Thoracic aorta (tissue), 2 donors: ENCODE data around the gene UNC119B. TPM values are rescaled to one million over a fixed set of nuclear protein-coding genes. Genes with fewer than 3 reads are reported as not detected.

Experiments
- ATAC-seq: fragments of 150-250 bp; one replicate; pipeline ENCODE4 v1.8.0; 2017; ENCODE audit warnings: low read depth; ENCODE audit not compliant: insufficient number of reproducible peaks, low FRiP score
- DNase-seq: peaks from one replicate; pipeline ENCODE4 v3.0.0-alpha.2; 2020; ENCODE audit warnings: low spot score
- H3K27ac ChIP-seq, 2 donors: fragments of 200-600 bp; sonication (generic); 1 replicate in 1 of 2; 2 replicates in 1 of 2; pipeline ENCODE4 v1.5.1; 2016; ENCODE audit warnings: mild to moderate bottlenecking in 2 of 2, moderate library complexity in 2 of 2
- H3K27me3 ChIP-seq: fragments of 200-600 bp; sonication (generic); replicated peaks from 2 replicates; pipeline ENCODE4 v1.6.0; 2016; ENCODE audit warnings: mild to moderate bottlenecking; ENCODE audit not compliant: insufficient read depth
- H3K36me3 ChIP-seq: fragments of 200-600 bp; sonication (generic); one replicate; pipeline ENCODE4 v1.5.1; 2016
- H3K4me1 ChIP-seq, 2 donors: fragments of 200-600 bp; sonication (generic); 1 replicate in 1 of 2; 2 replicates in 1 of 2; pipeline versions ENCODE4 v1.5.1 to v1.6.0; 2016; ENCODE audit warnings: low read depth in 2 of 2, mild to moderate bottlenecking in 1 of 2; ENCODE audit not compliant: control insufficient read depth in 1 of 2
- H3K4me3 ChIP-seq: fragments of 200-600 bp; sonication (generic); 2 replicates; pipeline ENCODE4 v1.5.1; 2016; ENCODE audit warnings: mild to moderate bottlenecking
- H3K9me3 ChIP-seq: fragments of 200-600 bp; sonication (generic); 2 replicates; pipeline ENCODE4 v1.5.1; 2016
- total RNA-seq, 2 donors: library from RNA; depleted of rRNA; stranded (reverse); fragments of >200 nt; gene quantifications; one replicate each; pipeline versions ENCODE4 v1.1.0 to v1.2.3, GENCODE V29; 2016
- TF ChIP-seq, protein P1 (sequence below): fragments of 200-600 bp; sonication (generic); IDR thresholded peaks from one replicate; pipeline ENCODE4 v1.5.1; 2019; ENCODE audit warnings: antibody characterized with exemption

UNC119B gene
- total RNA-seq, 2 donors from 2014 or later: 26.0 to 26.8 TPM

GRCh38 chr12:120722784-120723183 lies 12.5 kb downstream of the UNC119B start:
- H3K4me3 ChIP-seq: no peak overlapping the region
- H3K9me3 ChIP-seq: no peaks in the 10 kb centered on the region
- H3K36me3 ChIP-seq: peaks cover 32% of the 10 kb centered on the region
- DNase-seq (no peak), ATAC-seq (no peak)
- peaks cover 10 to 17% of the 10 kb centered on the region in 2 donors for H3K4me1 ChIP-seq
- no peaks in the 10 kb centered on the region for H3K27me3 ChIP-seq
- no peak overlapping the region for H3K27ac ChIP-seq
- TF ChIP-seq, protein P1, sequence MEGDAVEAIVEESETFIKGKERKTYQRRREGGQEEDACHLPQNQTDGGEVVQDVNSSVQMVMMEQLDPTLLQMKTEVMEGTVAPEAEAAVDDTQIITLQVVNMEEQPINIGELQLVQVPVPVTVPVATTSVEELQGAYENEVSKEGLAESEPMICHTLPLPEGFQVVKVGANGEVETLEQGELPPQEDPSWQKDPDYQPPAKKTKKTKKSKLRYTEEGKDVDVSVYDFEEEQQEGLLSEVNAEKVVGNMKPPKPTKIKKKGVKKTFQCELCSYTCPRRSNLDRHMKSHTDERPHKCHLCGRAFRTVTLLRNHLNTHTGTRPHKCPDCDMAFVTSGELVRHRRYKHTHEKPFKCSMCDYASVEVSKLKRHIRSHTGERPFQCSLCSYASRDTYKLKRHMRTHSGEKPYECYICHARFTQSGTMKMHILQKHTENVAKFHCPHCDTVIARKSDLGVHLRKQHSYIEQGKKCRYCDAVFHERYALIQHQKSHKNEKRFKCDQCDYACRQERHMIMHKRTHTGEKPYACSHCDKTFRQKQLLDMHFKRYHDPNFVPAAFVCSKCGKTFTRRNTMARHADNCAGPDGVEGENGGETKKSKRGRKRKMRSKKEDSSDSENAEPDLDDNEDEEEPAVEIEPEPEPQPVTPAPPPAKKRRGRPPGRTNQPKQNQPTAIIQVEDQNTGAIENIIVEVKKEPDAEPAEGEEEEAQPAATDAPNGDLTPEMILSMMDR: no peak

GRCh38 chr12:120724720-120725119 lies 14.5 kb downstream of the UNC119B start:
- Histone ChIP-seq H3K36me3 (peaks cover 20% of the 10 kb centered on the region), H3K27ac (no peak overlapping the region), H3K27me3 (no peaks in the 10 kb centered on the region), H3K4me1 (peaks cover 10 to 17% of the 10 kb centered on the region in 2 donors), H3K9me3 (no peaks in the 10 kb centered on the region), H3K4me3 (no peak overlapping the region)
- no peak for DNase-seq
- TF ChIP-seq, protein P1: no peak
- ATAC-seq: no peak

- Histone ChIP-seq H3K4me3 (peak overlapping the region; percentile 85), H3K4me1 (peaks cover 10 to 17% of the 10 kb centered on the region in 2 donors), H3K36me3 (peaks cover 15% of the 10 kb centered on the region), H3K27ac (peak overlapping the region in 1 of 2 donors; percentile 41), H3K27me3 (no peaks in the 10 kb centered on the region), H3K9me3 (no peaks in the 10 kb centered on the region)
- ATAC-seq: no peak
- TF ChIP-seq, protein P1: no peak
- DNase-seq: no peak
Observed at GRCh38 chr12:120725151-120725658, 14.9 kb downstream of the UNC119B start.

DNA sequence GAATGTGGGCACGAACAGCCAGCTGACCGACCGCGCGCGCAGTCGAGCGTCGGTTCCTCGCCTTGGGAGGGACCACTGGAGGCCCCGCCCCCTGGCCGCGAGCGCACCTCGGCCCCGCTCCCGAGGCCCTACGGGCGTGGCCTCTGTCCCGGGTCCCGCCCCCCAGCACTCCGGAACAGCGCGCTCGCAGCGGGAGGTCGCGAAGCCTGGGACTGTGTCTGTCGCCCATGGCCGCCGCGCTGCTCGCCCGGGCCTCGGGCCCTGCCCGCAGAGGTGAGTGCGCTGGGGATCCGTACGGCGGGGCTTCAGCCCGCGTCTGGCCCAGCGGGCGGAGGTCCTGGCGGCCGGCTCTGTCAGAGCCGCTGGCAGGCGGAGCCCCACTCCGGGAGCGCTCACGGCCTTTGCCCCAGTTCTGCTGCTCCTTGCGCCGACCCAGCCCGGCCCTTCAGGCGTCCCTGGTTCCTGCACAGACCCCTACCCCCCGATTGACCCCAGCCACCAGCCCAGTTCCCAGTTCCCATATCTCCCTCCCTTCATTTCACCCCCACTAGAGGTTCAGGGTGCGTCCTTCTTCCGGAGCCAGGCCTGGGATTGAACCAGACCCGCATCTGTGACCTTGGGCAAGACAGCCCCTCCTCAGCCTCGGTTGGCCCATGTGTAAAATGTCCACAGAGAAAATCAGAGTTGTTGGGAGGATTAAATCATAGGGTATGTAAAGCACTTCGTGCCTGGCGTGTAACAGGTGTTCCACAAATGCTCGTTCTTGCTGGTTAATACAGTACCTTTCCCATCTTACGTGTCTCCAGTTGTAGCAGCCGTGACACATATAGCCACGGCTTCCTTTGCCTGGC lies 15.6 kb downstream of the UNC119B start, which contains the start of gene ACADS:
TSS of gene ACADS (plus strand) at position 168 of the 851 bp plus-strand sequence. CDS start at position 228, 60 bp downstream.
- H3K27ac ChIP-seq: peak within 1 kb of the TSS; percentile 41 to 75
- TF ChIP-seq, protein P1: no peak
- peaks cover 10 to 17% of the 10 kb centered on the region in 2 donors for H3K4me1 ChIP-seq
- H3K27me3 ChIP-seq: no peaks in the 10 kb centered on the region
- ATAC-seq (peak; percentile 85), DNase-seq (peak; percentile 40)
- H3K4me3 ChIP-seq: peak within 1 kb of the TSS; percentile 85
- H3K9me3 ChIP-seq: no peaks in the 10 kb centered on the region
- H3K36me3 ChIP-seq: peaks cover 10% of the 10 kb centered on the region

GRCh38 chr12:120726510-120726793 lies 16.2 kb downstream of the UNC119B start:
- Histone ChIP-seq H3K4me3 (peak overlapping the region; percentile 85), H3K4me1 (peaks cover 10 to 17% of the 10 kb centered on the region in 2 donors), H3K27ac (peak overlapping the region; percentile 41 to 75), H3K36me3 (peaks cover 10% of the 10 kb centered on the region), H3K27me3 (no peaks in the 10 kb centered on the region), H3K9me3 (no peaks in the 10 kb centered on the region)
- DNase-seq (no peak), ATAC-seq (no peak)
- TF ChIP-seq, protein P1: no peak
